GM15510 (cell line): ENCODE results near the gene MASP1.

Experiments
- POLR2A ChIP-seq: IDR thresholded peaks from 3 replicates; pipeline ENCODE4 v1.6.1; 2011; ENCODE audit warnings: borderline replicate concordance; ENCODE audit not compliant: insufficient read length; ENCODE audit errors: extremely low read depth

The MASP1 gene

GRCh38 chr3:187257992-187258692 is 33.4 kb downstream of the MASP1 start:
- TF ChIP-seq POLR2A = no peak

GRCh38 chr3:187257471-187257870 is 34.1 kb downstream of the MASP1 start:
- TF ChIP-seq POLR2A = no peak

- TF ChIP-seq POLR2A = no peak
Measured at GRCh38 chr3:187256051-187256616, 35.4 kb downstream of the MASP1 start.

- TF ChIP-seq POLR2A = no peak
Measured at GRCh38 chr3:187255314-187255713, 36.2 kb downstream of the MASP1 start.

- no peak for TF ChIP-seq POLR2A
Measured at GRCh38 chr3:187252311-187252710, 39.2 kb downstream of the MASP1 start.

- no peak for TF ChIP-seq POLR2A
Measured at GRCh38 chr3:187251599-187251998, 39.9 kb downstream of the MASP1 start.

GRCh38 chr3:187247398-187247797 is 44.1 kb downstream of the MASP1 start:
- TF ChIP-seq POLR2A = no peak

- no peak for TF ChIP-seq POLR2A
Measured at GRCh38 chr3:187243933-187244524, 47.5 kb downstream of the MASP1 start.

GRCh38 chr3:187242900-187243299 is 48.6 kb downstream of the MASP1 start:
- TF ChIP-seq POLR2A = no peak

GRCh38 chr3:187242435-187242834 is 49.1 kb downstream of the MASP1 start:
- TF ChIP-seq POLR2A = no peak

- no peak for TF ChIP-seq POLR2A
Measured at GRCh38 chr3:187238239-187238638, 53.3 kb downstream of the MASP1 start.

GRCh38 chr3:187237741-187238140 is 53.8 kb downstream of the MASP1 start:
- TF ChIP-seq POLR2A = no peak

GRCh38 chr3:187236962-187237361 is 54.6 kb downstream of the MASP1 start:
- TF ChIP-seq POLR2A = no peak

GRCh38 chr3:187230011-187230410 is 61.5 kb downstream of the MASP1 start:
- no peak for TF ChIP-seq POLR2A

GRCh38 chr3:187228740-187229139 is 62.8 kb downstream of the MASP1 start:
- no peak for TF ChIP-seq POLR2A
